Measurements from ENCODE around the gene REX1BD. TPM values are rescaled to one million over a fixed set of nuclear protein-coding genes. Genes with fewer than 3 reads are reported as not detected.
A peak's percentile ranks its signal among the peaks of the same experiment; 100 is the strongest.

The REX1BD gene
- total and polyA plus RNA-seq, 2 of the 13 experiments (the other 11 are each of a cell fraction or from before 2014, with no cell fraction given) = 7.5 to 25.4 TPM

DNA sequence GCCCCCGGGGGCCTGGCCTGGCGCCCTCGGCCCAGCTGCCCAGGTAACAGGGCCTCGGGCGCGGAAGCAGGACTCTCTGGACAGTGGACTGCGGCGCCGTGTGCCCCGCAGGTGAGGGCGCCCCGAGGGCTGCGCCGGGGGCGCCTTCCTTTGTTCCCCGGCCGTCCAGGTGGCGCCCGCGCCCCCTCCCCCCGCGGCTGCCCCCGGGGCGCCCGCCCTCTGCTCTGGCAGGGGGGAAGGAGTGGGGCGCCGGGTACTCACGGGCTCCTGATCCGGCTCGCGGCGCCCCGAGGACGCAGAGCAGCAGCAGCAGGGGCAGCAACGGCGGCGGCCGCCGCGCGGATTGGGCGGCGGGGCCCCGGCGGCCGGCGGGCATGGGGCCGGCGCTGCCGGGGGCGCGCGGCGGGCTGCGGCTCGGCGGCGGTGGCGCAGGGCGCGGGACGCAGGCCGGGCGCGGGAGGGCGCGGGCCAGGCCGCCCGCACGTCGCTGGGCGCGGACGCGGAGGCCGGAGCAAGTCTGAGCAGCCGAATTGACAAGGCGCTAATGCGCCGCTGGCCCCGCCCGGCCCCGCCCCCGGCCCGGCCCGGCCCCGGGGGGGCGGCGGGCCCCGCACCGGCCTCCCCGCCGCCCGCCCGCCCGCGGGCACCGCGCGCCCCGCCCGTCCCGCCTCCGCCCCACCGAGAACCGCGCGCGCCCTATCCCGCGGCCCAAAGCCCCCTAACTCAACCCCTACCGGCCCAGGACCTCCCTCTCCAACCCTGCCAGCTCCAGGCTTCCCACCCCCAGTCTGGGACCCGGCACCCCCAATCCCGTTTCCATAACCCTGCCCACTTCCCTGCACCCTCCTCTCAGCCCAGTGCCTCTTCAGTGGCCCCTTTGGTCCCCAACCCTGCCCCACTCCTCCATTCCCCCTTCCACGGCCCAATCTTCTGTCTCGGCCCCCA, 18.0 kb downstream of the REX1BD start, which contains the start of gene CRLF1:
Gene CRLF1, minus strand, starts transcription at position 519 of the 945 bp plus-strand sequence. Its CDS starts 143 bp downstream, at position 376.
- FAIRE-seq = no peak
- intact Hi-C loops (cut with micrococcal nuclease; ENCODE audit: unreplicated experiment) (no loop called here), in situ Hi-C loops (cut with HindIII; ENCODE audit: extremely low pct_ligation_motif_present, low pct_unique_long_range_greater_than_20kb) (no loop called here)
- no peak within 1 kb of the TSS for H2AFZ ChIP-seq (ENCODE audit: low read length)
- peak within 1 kb of the TSS; percentile 91 for H3K4me2 ChIP-seq (ENCODE audit: low read depth, low read length)
- no peaks in the 10 kb centered on the region for H3K9me3 ChIP-seq (ENCODE audit: low read length)
- H3K36me3 ChIP-seq (replicated peaks in 1 of 2; ENCODE audit: control insufficient read depth in 1 of 2, insufficient read depth in 2 of 2, low read length in 2 of 2) = peaks cover 5 to 6% of the 10 kb centered on the region in 2 experiments; a peak in 3 of 5 replicates
- H3K27me3 ChIP-seq (ENCODE audit: control insufficient read depth in 1 of 2, insufficient read depth in 2 of 2, low read length in 2 of 2) = no peaks in the 10 kb centered on the region; a peak in 1 of 5 replicates
- H4K20me1 ChIP-seq (ENCODE audit: insufficient read depth, low read length) = peaks cover 26% of the 10 kb centered on the region
- H3K9ac ChIP-seq (ENCODE audit: insufficient read depth, low read depth, low read length) = peak within 1 kb of the TSS; percentile 80
- BruUV-seq (replicated peaks) = no TSS peak
- ChIA-PET CTCF (ENCODE audit: low intra/inter-chr PET ratio, low total read pairs) (no interaction called here), POLR2A (interaction anchor here (1.0 to 1.2 kb wide), 2 partner anchors 16 to 17 kb away, joined by 3 to 4 read pairs; no protein-coding TSS in a partner anchor)
- H3K4me3 ChIP-seq (replicated peaks in 1 of 3; ENCODE audit: insufficient read depth in 1 of 3, low read depth in 2 of 3, low read length in 3 of 3) = peak within 1 kb of the TSS; percentile 67 to 82 (median 82)
- H3K79me2 ChIP-seq (ENCODE audit: insufficient read depth, low read length) = peaks cover 31% of the 10 kb centered on the region
- DNase-seq (ENCODE audit: low spot score) = peak; percentile 39
- WGBS (ENCODE audit: low lambda C conversion rate) = 0% methylated on average over 5 of the region's 116 CpGs
- H3K27ac ChIP-seq (ENCODE audit: extremely low read length, insufficient read depth, low read length) = peak within 1 kb of the TSS; percentile 68
- peaks cover 61% of the 10 kb centered on the region for H3K4me1 ChIP-seq (ENCODE audit: insufficient read depth, low read length)
- no peak for ATAC-seq
- TF ChIP-seq MAFK (conservative IDR thresholded peaks at IDR 0.05 in 1 of 2, IDR thresholded peaks at IDR 0.05 in 1 of 2; ENCODE audit: low read length in 2 of 2) (no peak), ZNF337 (CRISPR knock-in tag; IDR thresholded peaks at IDR 0.05; ENCODE audit: borderline replicate concordance, low read depth) (no peak), PRDM15 (CRISPR knock-in tag; IDR thresholded peaks at IDR 0.05) (0 out of 2 replicates have a peak, but pooled peaks have one; percentile 33), ZNF547 (CRISPR knock-in tag; IDR thresholded peaks at IDR 0.05) (0 out of 2 replicates have a peak, but pooled peaks have one; percentile 2), TMF1 (CRISPR knock-in tag; IDR thresholded peaks at IDR 0.05; ENCODE audit: low read depth) (0 out of 2 replicates have a peak, but pooled peaks have one; percentile 37), KDM2A (CRISPR knock-in tag; IDR thresholded peaks at IDR 0.05; ENCODE audit: borderline replicate concordance, low read depth) (peak; percentile 10; the same call in 1 of the 2 replicates), ARNTL (CRISPR knock-in tag; IDR thresholded peaks at IDR 0.05) (peak; percentile 5; the same call in 1 of the 2 replicates), POLR2A (IDR thresholded peaks at IDR 0.05; ENCODE audit: insufficient read depth in 1 of 2, low read depth in 2 of 2, low read length in 2 of 2) (peak in 1 of 2 experiments; percentile 71; a peak in 2 of 4 replicates), NFYB (CRISPR knock-in tag; IDR thresholded peaks at IDR 0.05) (no peak), NKX3-1 (CRISPR knock-in tag; IDR thresholded peaks at IDR 0.05) (0 out of 2 replicates have a peak, but pooled peaks have one; percentile 35)
- TF ChIP-seq, protein P1, sequence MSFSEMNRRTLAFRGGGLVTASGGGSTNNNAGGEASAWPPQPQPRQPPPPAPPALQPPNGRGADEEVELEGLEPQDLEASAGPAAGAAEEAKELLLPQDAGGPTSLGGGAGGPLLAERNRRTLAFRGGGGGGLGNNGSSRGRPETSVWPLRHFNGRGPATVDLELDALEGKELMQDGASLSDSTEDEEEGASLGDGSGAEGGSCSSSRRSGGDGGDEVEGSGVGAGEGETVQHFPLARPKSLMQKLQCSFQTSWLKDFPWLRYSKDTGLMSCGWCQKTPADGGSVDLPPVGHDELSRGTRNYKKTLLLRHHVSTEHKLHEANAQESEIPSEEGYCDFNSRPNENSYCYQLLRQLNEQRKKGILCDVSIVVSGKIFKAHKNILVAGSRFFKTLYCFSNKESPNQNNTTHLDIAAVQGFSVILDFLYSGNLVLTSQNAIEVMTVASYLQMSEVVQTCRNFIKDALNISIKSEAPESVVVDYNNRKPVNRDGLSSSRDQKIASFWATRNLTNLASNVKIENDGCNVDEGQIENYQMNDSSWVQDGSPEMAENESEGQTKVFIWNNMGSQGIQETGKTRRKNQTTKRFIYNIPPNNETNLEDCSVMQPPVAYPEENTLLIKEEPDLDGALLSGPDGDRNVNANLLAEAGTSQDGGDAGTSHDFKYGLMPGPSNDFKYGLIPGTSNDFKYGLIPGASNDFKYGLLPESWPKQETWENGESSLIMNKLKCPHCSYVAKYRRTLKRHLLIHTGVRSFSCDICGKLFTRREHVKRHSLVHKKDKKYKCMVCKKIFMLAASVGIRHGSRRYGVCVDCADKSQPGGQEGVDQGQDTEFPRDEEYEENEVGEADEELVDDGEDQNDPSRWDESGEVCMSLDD (CRISPR knock-in tag; IDR thresholded peaks at IDR 0.05; ENCODE audit: borderline replicate concordance) = peak; percentile 3; the same call in 1 of the 2 replicates
- TF ChIP-seq, protein P2, sequence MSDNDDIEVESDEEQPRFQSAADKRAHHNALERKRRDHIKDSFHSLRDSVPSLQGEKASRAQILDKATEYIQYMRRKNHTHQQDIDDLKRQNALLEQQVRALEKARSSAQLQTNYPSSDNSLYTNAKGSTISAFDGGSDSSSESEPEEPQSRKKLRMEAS (IDR thresholded peaks at IDR 0.05) = peak; percentile 35; the same call in 1 of the 2 replicates
